Cerebellar cortex (tissue), 1 donor: ENCODE results near the gene C6orf62.
"Not testable (repeated sequence)": the region's sequence is repeated elsewhere in the genome, so short reads cannot be mapped to it uniquely, and the experiment has no call there.

ENCODE experiments used
- DNase-seq: peaks from one replicate; pipeline ENCODE4 v3.0.0-alpha.2; 2015; ENCODE audit warnings: low spot score

The C6orf62 gene

GRCh38 chr6:24719125-24719971, at the start of gene C6orf62:
Gene C6orf62 (minus strand): TSS chr6:24719154. CDS start chr6:24718668, 486 bp downstream.
- no peak for DNase-seq

GRCh38 chr6:24768361-24768760, 49.4 kb upstream of the C6orf62 start:
- DNase-seq = no peak

- DNase-seq = peak; percentile 22
Observed at GRCh38 chr6:24766680-24767462, 47.9 kb upstream of the C6orf62 start.

- not testable (repeated sequence) for DNase-seq
Observed at GRCh38 chr6:24765968-24766367, 47.0 kb upstream of the C6orf62 start.

GRCh38 chr6:24764833-24765828, 46.2 kb upstream of the C6orf62 start:
- not testable (repeated sequence) for DNase-seq

GRCh38 chr6:24763578-24763977, 44.6 kb upstream of the C6orf62 start:
- DNase-seq = no peak

- no peak for DNase-seq
Observed at GRCh38 chr6:24761851-24762250, 42.9 kb upstream of the C6orf62 start.

- DNase-seq = no peak
Observed at GRCh38 chr6:24761193-24761835, 42.4 kb upstream of the C6orf62 start.

- no peak for DNase-seq
Observed at GRCh38 chr6:24760210-24760609, 41.3 kb upstream of the C6orf62 start.

GRCh38 chr6:24759718-24760117, 40.8 kb upstream of the C6orf62 start:
- DNase-seq = no peak

GRCh38 chr6:24757611-24758010, 38.7 kb upstream of the C6orf62 start:
- no peak for DNase-seq

GRCh38 chr6:24755279-24755678, 36.3 kb upstream of the C6orf62 start:
- no peak for DNase-seq

GRCh38 chr6:24754378-24754777, 35.4 kb upstream of the C6orf62 start:
- not testable (repeated sequence) for DNase-seq

GRCh38 chr6:24753545-24753944, 34.6 kb upstream of the C6orf62 start:
- no peak for DNase-seq

- no peak for DNase-seq
Observed at GRCh38 chr6:24752917-24753492, 34.1 kb upstream of the C6orf62 start.

GRCh38 chr6:24752503-24752902, 33.5 kb upstream of the C6orf62 start:
- DNase-seq = no peak

- not testable (repeated sequence) for DNase-seq
Observed at GRCh38 chr6:24750878-24751277, 31.9 kb upstream of the C6orf62 start.

GRCh38 chr6:24749297-24749696, 30.3 kb upstream of the C6orf62 start:
- DNase-seq = no peak

- DNase-seq = no peak
Observed at GRCh38 chr6:24744911-24745310, 26.0 kb upstream of the C6orf62 start.

GRCh38 chr6:24743944-24744335, 25.0 kb upstream of the C6orf62 start:
- no peak for DNase-seq
